ENCODE measurements around the gene ZFX.

DNA sequence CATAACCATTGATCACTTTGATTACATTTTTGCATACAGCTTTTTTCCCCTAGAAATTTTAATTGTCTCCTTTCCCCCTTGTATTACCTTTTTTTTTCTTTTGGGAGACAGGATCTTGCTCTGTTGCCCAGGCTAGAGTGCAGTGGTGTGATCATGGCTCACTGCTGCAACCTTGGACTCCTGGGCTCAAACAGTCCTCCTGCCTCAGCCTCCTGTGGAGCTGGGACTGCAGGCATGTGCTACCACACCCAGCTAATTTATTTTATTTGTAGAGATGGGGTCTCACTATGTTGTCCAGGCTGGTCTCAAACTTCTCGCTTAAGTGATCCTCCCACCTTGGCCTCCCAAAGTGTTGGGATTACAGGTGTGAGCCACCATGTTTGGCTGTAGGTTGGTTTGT, 47.0 kb downstream of the ZFX start:
- TF ChIP-seq, protein P1, sequence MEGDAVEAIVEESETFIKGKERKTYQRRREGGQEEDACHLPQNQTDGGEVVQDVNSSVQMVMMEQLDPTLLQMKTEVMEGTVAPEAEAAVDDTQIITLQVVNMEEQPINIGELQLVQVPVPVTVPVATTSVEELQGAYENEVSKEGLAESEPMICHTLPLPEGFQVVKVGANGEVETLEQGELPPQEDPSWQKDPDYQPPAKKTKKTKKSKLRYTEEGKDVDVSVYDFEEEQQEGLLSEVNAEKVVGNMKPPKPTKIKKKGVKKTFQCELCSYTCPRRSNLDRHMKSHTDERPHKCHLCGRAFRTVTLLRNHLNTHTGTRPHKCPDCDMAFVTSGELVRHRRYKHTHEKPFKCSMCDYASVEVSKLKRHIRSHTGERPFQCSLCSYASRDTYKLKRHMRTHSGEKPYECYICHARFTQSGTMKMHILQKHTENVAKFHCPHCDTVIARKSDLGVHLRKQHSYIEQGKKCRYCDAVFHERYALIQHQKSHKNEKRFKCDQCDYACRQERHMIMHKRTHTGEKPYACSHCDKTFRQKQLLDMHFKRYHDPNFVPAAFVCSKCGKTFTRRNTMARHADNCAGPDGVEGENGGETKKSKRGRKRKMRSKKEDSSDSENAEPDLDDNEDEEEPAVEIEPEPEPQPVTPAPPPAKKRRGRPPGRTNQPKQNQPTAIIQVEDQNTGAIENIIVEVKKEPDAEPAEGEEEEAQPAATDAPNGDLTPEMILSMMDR (IDR thresholded peaks at IDR 0.05 in 4 of 5, conservative IDR thresholded peaks at IDR 0.05 in 1 of 5), result no peak
- TF ChIP-seq POLR2A (IDR thresholded peaks at IDR 0.05), result no peak
